ENCODE data around the gene RFC1. TPM values are rescaled to one million over a fixed set of nuclear protein-coding genes. Genes with fewer than 3 reads are reported as not detected.

Gene RFC1
- total and polyA plus RNA-seq, 9 of the 15 experiments (the other 6 are each of a cell fraction or from before 2014, with no cell fraction given) = 16.8 to 85.6 (median 45.2) TPM

GRCh38 chr4:39365830-39366771 is at the start of gene RFC1 (continued):
- TF ChIP-seq ZNF518B (CRISPR knock-in tag; IDR thresholded peaks at IDR 0.05) (no peak), DIDO1 (tag; IDR thresholded peaks at IDR 0.05; ENCODE audit: low read depth) (peak; percentile 74), POLR2AphosphoS2 (IDR thresholded peaks at IDR 0.05; ENCODE audit: low read length) (no peak; the same call in 1 of the 2 replicates), BRD4 (IDR thresholded peaks at IDR 0.05) (no peak; the same call in 1 of the 2 replicates), ZNF436 (CRISPR knock-in tag; IDR thresholded peaks at IDR 0.05) (no peak), GABPA (tag; conservative IDR thresholded peaks at IDR 0.05; ENCODE audit: low read depth) (peak; percentile 51), KDM4B (IDR thresholded peaks at IDR 0.05; ENCODE audit: borderline replicate concordance in 2 of 2, low read depth in 1 of 2) (no peak; a peak in 1 of 4 replicates), EZH2 (IDR thresholded peaks at IDR 0.05; ENCODE audit: borderline replicate concordance, low read depth, low read length) (no peak), ZNF696 (CRISPR knock-in tag; conservative IDR thresholded peaks at IDR 0.05) (no peak), CEBPG (CRISPR knock-in tag; IDR thresholded peaks at IDR 0.05) (peak; percentile 60; the same call in 1 of the 2 replicates), CEBPG (tag; conservative IDR thresholded peaks at IDR 0.05 in 1 of 2, IDR thresholded peaks at IDR 0.05 in 1 of 2) (no peak), STAG1 (CRISPR knock-in tag; IDR thresholded peaks at IDR 0.05; ENCODE audit: borderline replicate concordance) (no peak), ZNF280A (IDR thresholded peaks at IDR 0.05; ENCODE audit: low read depth, partially characterized antibody) (no peak), ZFX (CRISPR knock-in tag; IDR thresholded peaks at IDR 0.05) (peak; percentile 88), CEBPB (tag; IDR thresholded peaks at IDR 0.05) (no peak), ZNF175 (CRISPR knock-in tag; IDR thresholded peaks at IDR 0.05; ENCODE audit: low read depth) (peak; percentile 88), ETV5 (CRISPR knock-in tag; IDR thresholded peaks at IDR 0.05; ENCODE audit: low read depth) (peak; percentile 87), FOXP1 (CRISPR knock-in tag; IDR thresholded peaks at IDR 0.05) (peak; percentile 95), KDM5B (IDR thresholded peaks at IDR 0.05; ENCODE audit: insufficient replicate concordance, low read depth, low read length) (peak; percentile 84), PRMT5 (CRISPR knock-in tag; IDR thresholded peaks at IDR 0.05) (no peak; the same call in 1 of the 2 replicates), SP1 (CRISPR knock-in tag; IDR thresholded peaks at IDR 0.05) (peak; percentile 76), KHSRP (IDR thresholded peaks at IDR 0.05) (peak; percentile 81)
